Left kidney (tissue), 2 donors: Measurements from ENCODE around the gene NDUFAF8. TPM values are rescaled to one million over a fixed set of nuclear protein-coding genes. Genes with fewer than 3 reads are reported as not detected.

Experiments
- DNase-seq: peaks from one replicate; pipeline ENCODE4 v3.0.0-alpha.2; 2013
- polyA plus RNA-seq: library from polyadenylated mRNA; unstranded; fragments of 120-200 nt; gene quantifications from one replicate; pipeline ENCODE4 v1.2.1, GENCODE V29; 2013; ENCODE audit not compliant: insufficient read length

Gene NDUFAF8
- polyA plus RNA-seq, 1 donor, result 39.9 TPM

DNA sequence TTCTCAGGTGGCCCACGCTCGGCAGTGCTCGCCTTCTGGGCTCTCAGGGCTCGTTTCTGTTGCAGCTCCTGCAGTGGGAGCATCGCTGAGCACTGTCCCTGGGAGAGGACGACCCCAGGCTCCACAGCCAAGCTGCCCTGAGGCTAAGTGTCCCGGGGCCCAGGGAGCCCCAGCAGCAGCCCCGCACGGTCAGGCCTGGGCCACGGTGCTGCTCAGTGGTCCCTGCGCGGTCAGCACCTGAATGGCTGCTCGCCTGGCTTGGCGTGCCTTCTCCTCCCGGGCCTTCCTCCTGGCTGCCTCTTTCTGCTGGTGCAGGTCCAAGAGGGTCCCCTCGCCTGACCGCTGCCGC, 39.7 kb upstream of the NDUFAF8 start:
- DNase-seq, result no peak

DNA sequence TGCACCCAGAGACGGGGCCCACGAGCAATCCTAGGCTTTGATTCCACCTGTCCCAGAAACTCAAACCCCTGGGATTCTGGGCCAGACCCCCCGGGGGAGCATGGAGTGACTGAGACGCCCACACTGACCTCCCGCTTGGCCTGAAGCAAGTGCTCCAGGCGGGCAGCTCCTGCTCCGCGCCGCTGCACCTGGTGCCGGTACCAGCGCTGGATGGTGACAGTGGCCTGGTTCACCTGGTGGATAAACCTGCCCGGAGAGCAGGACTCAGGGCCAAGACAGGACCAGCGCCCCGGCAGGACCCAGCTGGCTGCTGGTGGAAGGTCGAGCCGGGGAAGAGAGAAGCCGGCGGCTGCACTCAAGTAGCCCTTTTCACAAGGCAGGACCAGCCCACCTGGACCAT, 38.9 kb upstream of the NDUFAF8 start:
- DNase-seq, result no peak

GRCh38 chr17:81200695-81201580, 38.2 kb upstream of the NDUFAF8 start:
- DNase-seq, result no peak

DNA sequence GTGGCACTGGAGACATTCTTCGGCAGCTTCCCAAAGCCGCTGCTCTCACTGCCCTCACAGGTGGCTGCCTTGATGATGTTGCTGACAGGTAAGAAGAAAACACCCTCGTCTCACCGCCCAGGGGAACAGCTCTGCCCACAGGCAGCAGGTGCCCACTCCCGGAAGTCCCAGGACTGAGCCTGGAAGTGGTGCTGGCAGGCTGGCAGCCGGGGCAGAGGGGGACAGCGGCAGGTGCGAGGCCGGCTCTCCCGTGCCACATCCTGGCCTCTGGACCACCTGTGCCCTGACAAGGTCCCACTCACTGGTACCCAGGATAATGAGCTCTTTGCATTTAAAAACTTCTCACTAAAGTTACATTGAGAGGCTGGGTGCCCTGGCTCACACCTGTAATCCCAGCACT, 36.8 kb upstream of the NDUFAF8 start:
- no peak for DNase-seq

GRCh38 chr17:81203136-81203535, 36.0 kb upstream of the NDUFAF8 start:
- no peak for DNase-seq

- no peak for DNase-seq
These were observed 34.5 kb upstream of the NDUFAF8 start for GRCh38 chr17:81204578-81204977.

GRCh38 chr17:81206166-81206565, 33.0 kb upstream of the NDUFAF8 start:
- no peak for DNase-seq

GRCh38 chr17:81206657-81207056, 32.5 kb upstream of the NDUFAF8 start:
- no peak for DNase-seq

- no peak for DNase-seq
These were observed 31.2 kb upstream of the NDUFAF8 start for GRCh38 chr17:81207610-81208581.

DNA sequence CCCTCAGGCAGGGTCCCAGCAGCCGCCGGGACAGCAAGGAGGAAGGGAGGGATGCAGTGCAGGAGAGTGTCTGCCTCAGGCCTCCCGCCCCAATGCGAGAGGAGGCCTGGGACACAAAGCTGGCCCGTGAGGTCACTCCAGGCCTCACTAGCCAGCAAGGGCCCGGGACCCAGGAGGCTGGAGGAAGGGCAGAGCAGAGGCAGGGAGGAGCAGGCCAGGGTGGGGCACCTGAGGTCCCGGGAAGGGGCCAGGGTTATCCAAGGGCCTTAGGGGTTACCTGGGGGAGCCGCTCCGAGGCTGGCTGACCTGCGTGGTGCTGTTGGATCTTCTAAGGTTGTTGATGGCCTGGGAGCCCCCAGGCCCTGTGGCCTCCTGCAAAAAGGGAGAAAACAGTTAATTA, 30.5 kb upstream of the NDUFAF8 start:
- DNase-seq, result no peak

DNA sequence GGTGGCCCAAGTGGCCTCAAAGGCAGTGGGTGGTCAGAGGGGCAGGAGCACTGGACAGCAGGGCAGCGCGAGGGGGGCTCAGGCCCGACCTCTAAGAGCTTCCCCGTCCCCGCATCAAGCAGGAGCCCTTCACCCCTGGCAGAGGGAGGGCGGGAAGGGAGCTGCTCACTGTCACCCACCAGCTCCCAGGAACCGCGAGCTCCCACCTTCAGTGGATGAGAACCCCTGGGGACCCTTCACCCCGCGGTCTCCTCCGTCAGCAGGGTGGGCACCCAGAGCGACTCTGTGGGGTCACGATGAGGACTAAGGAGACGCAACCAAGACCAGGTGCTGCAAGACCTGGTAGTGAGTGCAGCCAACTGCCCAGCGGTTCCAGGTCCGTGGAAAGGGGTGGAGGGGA, 30.0 kb upstream of the NDUFAF8 start:
- no peak for DNase-seq

DNA sequence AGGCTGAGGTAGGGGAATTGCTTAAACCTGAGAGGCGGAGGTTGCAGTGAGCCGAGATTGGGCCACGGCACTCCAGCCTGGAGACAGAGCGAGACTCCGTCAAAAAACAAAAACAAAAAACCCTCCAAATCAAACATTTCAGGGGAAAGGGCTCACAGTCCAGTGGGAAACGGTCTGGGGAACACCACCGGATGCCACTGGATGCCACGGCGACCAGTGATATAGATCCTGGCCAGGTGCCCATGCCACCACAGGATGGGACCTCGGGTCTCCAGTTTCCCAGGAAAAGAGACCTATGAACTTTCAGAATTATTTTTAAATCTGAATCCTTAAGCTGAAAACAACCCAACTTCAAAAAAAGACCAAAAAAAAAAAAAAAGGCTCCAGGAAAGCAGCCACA, 28.7 kb upstream of the NDUFAF8 start:
- DNase-seq, result no peak

DNA sequence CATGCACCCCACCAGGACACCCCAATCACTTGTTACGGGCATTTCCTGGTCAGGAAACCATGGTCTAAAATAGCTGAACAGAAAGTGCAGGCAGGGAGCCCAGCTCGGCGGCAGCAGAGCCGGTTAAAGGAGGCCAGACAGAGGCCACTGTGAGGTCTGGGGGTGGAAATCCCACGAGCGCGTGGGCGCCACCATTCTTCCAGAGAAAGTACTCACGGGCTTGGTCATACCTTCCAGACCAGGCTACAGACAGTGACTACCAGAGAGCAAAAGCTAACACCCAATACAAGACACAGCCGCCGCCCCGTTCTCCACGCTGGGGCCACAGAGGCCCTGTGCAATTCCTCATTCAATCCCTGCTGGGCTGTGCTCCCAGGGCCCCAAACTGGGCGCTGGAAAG, 28.2 kb upstream of the NDUFAF8 start:
- DNase-seq, result no peak

- DNase-seq, result no peak
These were observed 26.8 kb upstream of the NDUFAF8 start for GRCh38 chr17:81212365-81212764.

DNA sequence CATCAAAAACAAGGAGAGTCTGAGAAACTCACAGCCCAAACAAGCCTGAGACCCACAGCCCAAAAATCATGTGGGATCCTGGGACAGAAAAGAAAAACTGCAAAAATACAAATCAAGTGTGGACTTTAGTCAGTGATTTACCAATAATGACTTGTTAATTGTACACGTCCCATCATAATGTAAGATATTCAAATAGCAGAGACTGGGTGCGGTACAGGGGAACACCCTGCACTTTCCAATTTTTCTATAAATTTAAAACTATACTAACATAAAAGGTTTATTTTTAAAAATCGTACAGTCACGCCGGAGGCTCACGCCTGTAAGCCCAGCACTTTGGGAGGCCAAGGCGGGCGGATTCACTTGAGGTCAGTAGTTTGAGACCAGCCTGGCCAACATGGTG, 25.1 kb upstream of the NDUFAF8 start:
- no peak for DNase-seq

DNA sequence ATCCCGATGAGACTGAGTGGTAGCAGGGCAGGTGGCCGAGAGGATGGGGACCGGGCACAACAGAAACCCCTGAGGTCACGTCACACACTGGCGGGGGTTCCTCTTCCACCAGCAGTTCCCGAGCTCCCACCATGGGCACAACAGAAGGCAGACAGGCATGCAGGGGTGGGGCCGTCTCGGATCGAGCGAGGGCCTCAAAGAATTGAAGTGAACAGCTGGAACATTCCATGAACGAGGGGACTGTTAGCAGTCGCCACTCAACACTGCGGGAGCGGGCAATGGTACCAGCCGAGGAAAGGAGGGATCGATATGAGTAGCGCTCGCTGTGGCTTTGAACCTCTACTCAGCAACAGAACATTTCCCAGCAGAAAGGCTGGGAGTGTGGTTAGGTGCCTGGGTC, 21.6 kb upstream of the NDUFAF8 start:
- DNase-seq, result no peak

DNA sequence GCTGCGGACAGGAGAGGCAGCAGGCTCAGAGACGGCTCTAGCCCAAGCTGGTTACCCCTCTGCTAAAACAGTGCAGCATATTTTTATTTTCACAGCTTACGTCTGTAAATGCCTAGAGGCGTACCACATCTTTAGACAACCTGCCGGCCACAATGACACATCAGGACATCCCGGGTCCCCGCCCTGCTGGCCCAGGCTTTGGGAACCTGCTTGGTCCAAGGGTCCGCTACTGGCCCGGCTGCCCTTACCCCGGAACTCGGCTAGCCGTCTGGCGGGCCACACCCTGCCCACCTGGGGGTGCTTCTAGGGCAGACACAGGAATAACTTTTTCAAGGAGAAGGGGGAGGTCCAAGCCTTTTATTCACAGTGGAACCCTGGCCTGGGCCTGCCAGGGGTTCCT, 20.7 kb upstream of the NDUFAF8 start:
- DNase-seq, result no peak

GRCh38 chr17:81218991-81219390, 20.1 kb upstream of the NDUFAF8 start:
- DNase-seq, result no peak

DNA sequence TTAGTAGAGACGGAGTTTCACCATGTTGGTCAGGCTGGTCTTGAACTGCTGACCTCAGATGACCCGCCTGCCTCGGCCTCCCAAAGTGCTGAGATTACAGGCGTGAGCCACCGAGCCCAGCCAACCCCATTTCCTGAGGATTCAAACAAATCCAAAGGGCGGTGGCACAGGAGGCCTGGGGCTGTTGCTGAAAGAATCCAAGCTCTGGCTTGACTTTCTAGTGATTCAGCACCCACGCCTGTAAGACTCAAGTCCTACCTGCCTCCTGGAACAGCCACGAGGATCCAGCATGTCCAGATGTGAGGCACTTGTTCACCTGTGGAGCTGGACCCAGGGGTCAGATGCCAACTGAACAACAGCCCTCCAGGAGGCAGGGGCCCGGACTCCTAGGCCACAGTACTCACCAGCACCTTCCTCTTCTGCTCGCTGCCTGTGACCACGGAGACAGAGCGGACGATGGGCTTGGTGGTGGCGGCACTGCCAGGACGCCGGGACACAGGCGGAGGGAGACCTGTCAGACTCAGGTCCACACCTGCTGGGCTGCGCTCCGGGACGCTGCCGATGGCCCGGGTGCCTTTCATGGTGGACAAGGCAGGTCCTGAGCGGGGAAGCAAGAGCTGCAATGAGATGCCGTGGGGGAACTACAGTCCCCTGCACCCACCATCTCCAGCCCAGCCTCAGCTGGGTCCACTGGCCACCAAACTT, 19.5 kb upstream of the NDUFAF8 start:
- no peak for DNase-seq

- DNase-seq, result no peak
These were observed 17.7 kb upstream of the NDUFAF8 start for GRCh38 chr17:81221371-81221841.

DNA sequence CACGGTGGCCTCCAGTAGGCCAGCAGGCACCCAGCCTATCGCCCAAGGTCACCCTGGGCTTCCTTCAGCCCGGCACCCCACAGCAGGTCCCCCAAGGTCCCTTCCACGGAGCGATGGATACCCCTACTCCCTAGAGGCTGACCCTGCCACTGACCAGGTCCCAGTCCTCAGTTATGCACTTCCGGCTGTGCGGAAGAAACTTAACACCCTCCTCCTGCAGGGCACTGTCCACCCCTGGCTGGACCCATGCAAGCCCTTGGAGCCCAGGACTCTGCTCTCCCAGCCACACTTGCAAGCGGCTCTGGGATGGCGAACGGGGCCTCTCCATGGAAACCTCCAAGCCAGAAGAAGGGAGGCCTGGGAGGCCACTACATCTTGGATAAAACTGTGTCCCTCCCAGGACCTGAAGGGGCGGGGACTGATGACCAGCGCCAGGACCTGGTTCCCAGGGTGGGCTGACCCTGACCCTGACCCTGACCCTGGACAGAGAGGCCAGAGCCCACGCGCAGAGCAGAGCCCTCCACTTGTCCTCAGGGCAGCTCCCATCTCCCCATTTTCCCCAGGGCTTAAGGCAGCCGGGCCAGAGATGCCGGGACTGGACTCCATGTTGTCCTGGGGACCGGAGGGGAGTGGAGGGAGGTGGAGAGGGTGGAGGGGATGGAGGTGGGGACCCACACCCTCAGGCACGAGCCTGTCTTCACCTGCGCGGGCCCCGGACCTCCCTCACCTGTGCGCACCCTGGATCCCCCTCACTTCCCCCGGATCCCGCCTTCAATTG, 17.1 kb upstream of the NDUFAF8 start:
- no peak for DNase-seq

GRCh38 chr17:81222620-81222905, 16.6 kb upstream of the NDUFAF8 start:
- no peak for DNase-seq
